ENCODE measurements around the gene UNC119B.
"Not testable (repeated sequence)": the region's sequence is repeated elsewhere in the genome, so short reads cannot be mapped to it uniquely, and the experiment has no call there.

UNC119B gene

GRCh38 chr12:120720234-120720986, 10.2 kb downstream of the UNC119B start:
- DNase-seq: peak; percentile 44

- DNase-seq: no peak
Measured at GRCh38 chr12:120720987-120721801, 10.9 kb downstream of the UNC119B start.

- no peak for DNase-seq
Measured at GRCh38 chr12:120721866-120722265, 11.6 kb downstream of the UNC119B start.

GRCh38 chr12:120722784-120723183, 12.5 kb downstream of the UNC119B start:
- DNase-seq: no peak

- DNase-seq: no peak
Measured at GRCh38 chr12:120724720-120725119, 14.5 kb downstream of the UNC119B start.

- no peak for DNase-seq
Measured at GRCh38 chr12:120725151-120725658, 14.9 kb downstream of the UNC119B start.

GRCh38 chr12:120725659-120726509, 15.6 kb downstream of the UNC119B start, which contains the start of gene ACADS:
Gene ACADS, plus strand, starts transcription at chr12:120725826. Its CDS starts 60 bp downstream, at chr12:120725886.
- peak; percentile 77 for DNase-seq

- no peak for DNase-seq
Measured at GRCh38 chr12:120726510-120726793, 16.2 kb downstream of the UNC119B start.

GRCh38 chr12:120726961-120727360, 16.7 kb downstream of the UNC119B start:
- no peak for DNase-seq

GRCh38 chr12:120732198-120732597, 21.9 kb downstream of the UNC119B start:
- not testable (repeated sequence) for DNase-seq

GRCh38 chr12:120733574-120733973, 23.3 kb downstream of the UNC119B start:
- DNase-seq: no peak

GRCh38 chr12:120734210-120734609, 24.0 kb downstream of the UNC119B start:
- DNase-seq: no peak

GRCh38 chr12:120735181-120735580, 24.9 kb downstream of the UNC119B start:
- peak; percentile 5 for DNase-seq

- DNase-seq: no peak
Measured at GRCh38 chr12:120736404-120737331, 26.4 kb downstream of the UNC119B start.

- no peak for DNase-seq
Measured at GRCh38 chr12:120737557-120738251, 27.4 kb downstream of the UNC119B start.

GRCh38 chr12:120738252-120739030, 28.2 kb downstream of the UNC119B start:
- no peak for DNase-seq

- no peak for DNase-seq
Measured at GRCh38 chr12:120739031-120739762, 28.9 kb downstream of the UNC119B start.

- DNase-seq: no peak
Measured at GRCh38 chr12:120739821-120740613, 29.8 kb downstream of the UNC119B start.

- DNase-seq: no peak
Measured at GRCh38 chr12:120740871-120741270, 30.6 kb downstream of the UNC119B start.
